HG03460 (cell line): ENCODE measurements around the gene LNX2.
A peak's percentile ranks its signal among the peaks of the same experiment; 100 is the strongest.

Experiments
- ATAC-seq: cut with Tn5 transposase; IDR thresholded peaks from one replicate; pipeline ENCODE4 v1.9.1; 2021; ENCODE audit not compliant: unreplicated experiment

LNX2 gene

GRCh38 chr13:27613628-27614027, 6.7 kb downstream of the LNX2 start:
- no peak for ATAC-seq

DNA sequence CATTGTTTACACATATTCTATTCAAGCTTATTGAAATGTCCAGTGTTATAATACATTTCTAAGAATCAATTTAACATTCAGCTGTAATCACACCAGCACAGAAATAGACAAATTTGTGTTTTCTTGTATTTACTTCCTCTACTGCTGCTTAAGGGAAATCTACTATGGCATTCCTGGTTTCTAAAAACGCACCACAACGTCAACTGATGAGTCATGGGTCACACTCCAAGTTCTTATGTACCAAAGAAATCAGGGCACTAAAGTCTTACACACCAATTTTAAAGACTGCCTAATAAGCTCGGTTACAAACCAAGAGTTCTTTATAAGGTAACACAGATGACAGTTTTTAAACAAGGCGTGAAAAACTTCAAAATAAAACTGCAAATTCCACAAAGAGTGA, 13.2 kb downstream of the LNX2 start:
- no peak for ATAC-seq

DNA sequence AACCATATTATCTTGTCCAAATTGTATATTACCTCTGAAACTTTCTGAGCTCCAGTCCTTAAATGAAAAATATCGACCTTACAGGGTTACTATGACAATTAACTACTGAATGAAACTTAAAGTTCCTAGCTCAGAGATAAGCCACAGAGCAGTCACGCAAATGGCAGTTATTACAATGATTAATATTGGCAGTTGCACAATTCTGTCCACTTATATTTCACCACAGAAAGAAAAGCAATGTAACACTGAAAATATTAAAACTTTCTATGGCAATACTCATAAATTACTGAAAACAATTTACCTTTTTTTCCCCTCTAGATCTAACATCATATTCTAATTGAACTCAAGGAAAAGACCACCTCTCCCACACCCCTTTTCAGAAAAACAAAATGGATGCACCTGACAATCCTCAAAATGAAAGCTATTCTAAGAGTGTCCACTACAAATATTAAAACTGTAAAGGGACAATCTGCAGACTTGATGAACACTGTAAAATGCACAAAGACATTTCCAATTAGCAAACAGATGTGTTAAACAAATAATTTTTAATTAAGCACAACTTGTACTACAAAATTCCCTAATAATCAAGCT, 14.6 kb downstream of the LNX2 start:
- ATAC-seq = no peak

DNA sequence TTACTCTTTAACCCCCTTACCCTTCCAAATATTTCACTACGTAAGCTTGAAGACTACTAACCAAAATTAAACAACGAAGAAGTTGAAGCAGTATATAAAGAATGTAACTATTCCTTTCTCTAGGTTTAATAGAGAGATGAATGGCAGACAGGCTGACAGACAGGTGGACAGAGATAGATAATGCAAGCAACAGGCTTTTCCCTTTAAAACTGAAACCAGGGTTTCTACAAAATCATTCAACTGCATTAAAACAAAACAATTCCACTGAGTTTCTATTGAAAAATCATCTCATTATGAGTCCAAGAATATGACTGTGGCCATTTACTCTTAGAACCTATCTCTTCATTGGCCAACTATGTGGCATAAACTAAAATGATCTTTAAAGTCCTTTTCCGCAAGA, 15.2 kb downstream of the LNX2 start:
- ATAC-seq = no peak

- ATAC-seq = no peak
Measured at GRCh38 chr13:27601803-27602202, 18.5 kb downstream of the LNX2 start.

- no peak for ATAC-seq
Measured at GRCh38 chr13:27601208-27601607, 19.1 kb downstream of the LNX2 start.

GRCh38 chr13:27600711-27601110, 19.6 kb downstream of the LNX2 start:
- no peak for ATAC-seq

DNA sequence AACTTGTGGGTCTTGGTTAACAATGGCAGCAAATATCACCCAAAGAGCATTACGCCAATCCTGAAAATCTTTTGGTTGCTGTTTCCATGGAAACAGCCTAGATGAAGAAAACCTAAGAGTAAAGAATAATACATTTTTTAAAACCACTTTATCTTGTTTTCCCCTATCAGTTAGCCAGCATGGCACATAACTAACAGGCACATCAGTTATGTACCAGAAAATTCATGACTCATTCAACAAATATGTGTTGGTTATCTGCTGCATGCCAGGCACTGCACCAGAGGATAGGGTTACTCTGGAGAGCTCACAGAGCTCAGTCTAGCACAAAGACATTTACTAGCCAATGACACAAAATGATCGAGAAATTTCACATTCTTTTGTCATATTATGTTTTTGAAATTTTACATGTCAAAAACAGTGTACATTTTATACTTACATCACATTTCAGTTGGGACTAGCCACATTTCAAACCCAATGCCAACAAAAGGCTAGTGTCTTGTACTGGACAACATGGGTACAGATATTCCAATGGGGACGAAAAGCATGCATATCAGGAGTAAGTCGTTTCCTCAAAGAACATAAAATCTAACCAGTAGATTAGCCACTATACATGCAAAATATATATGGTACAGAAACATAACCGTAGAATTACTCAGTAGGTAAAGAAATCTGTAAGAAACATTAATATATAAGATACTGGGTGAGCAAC, 20.3 kb downstream of the LNX2 start:
- ATAC-seq = no peak

- no peak for ATAC-seq
Measured at GRCh38 chr13:27599096-27599495, 21.2 kb downstream of the LNX2 start.

GRCh38 chr13:27595055-27595811, 25.1 kb downstream of the LNX2 start:
- no peak for ATAC-seq

GRCh38 chr13:27593267-27593666, 27.1 kb downstream of the LNX2 start:
- peak; percentile 61 for ATAC-seq

- ATAC-seq = no peak
Measured at GRCh38 chr13:27592865-27593264, 27.5 kb downstream of the LNX2 start.

DNA sequence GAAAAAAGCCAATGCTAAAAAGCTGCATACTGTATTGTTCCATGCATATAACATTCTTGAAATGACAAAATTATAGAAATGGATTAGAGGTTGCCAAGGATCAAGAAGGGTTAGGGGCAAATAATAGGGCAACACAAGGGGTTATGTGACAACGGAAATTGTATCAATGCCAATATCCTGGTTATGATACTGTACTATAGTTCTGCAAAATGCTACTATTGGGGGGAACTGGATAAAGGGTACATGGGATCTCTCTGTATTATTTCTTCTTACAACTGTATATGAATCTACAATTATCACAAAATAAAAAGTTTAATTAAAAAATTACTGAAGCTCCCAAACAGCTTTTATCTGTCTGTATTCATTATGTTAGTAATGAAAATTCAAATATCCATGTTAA, 31.9 kb downstream of the LNX2 start:
- no peak for ATAC-seq

GRCh38 chr13:27587095-27587746, 33.1 kb downstream of the LNX2 start:
- ATAC-seq = no peak

GRCh38 chr13:27583645-27584044, 36.7 kb downstream of the LNX2 start:
- ATAC-seq = no peak

DNA sequence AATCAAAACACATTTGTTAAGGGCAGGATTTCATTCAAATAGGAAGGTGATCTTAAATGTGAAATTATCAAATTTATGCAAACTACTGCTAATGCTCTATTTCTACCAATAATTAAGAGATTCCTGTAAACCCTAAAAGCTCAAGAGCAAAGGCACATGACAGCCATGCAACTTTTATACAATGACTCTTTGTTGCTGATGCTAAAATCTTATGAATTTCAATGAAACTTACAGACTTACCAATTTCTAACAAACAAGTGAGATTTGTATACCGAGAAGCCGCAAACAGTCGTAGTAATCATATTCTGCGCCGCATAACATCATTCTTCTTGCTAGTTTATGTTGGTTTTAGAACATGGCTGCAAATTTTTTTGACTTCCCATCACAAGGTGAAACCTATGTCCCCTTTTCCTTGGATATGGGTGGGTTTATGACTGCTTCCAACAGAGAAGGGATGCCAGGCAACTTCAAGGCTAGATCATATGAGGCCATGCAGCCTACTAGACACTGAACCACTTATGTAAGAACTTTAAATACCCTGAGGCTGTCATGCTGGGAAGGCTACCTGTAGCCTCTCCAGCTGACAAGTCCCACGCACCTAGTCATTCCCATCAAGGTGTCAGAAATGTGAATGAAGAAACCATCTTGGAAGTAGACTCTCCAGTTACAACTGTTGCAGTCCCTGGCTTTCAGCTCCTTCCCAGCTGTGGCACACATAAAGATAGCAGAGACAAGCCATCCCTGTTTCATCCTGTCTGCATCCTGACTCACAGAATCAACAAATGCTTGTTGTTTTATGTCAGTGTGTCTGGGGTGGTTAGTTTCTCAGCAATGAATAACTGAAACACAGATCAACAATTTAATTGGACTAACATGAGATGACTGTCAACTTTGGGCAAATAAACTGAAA, 42.0 kb downstream of the LNX2 start:
- no peak for ATAC-seq

- no peak for ATAC-seq
Measured at GRCh38 chr13:27574661-27575060, 45.7 kb downstream of the LNX2 start.

DNA sequence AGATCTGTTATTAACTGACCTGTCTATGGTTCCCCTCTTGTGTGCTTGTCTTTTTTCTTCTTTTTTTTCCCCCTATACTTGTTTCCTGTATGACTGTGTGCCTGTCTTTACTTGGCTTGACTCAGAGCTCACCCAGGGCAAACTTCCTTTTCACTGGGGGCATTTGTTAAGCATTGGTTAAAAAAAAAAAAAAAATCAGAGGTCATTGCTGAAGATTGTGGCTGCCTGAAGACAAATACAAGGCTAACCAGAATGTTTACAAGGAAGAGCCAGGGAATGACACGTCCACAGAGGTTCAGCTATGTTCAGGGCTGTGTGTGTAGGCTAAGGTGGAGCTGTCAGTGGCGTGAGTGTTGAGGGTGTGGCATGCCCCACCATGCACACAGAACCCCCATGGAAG, 47.1 kb downstream of the LNX2 start:
- no peak for ATAC-seq

- ATAC-seq = no peak
Measured at GRCh38 chr13:27572234-27572901, 48.0 kb downstream of the LNX2 start.

GRCh38 chr13:27570906-27571305, 49.4 kb downstream of the LNX2 start:
- no peak for ATAC-seq
